Immature natural killer cell (primary cell): ENCODE measurements around the gene COX14. TPM values are rescaled to one million over a fixed set of nuclear protein-coding genes. Genes with fewer than 3 reads are reported as not detected.
A peak's percentile ranks its signal among the peaks of the same experiment; 100 is the strongest.
"Not testable (repeated sequence)": the region's sequence is repeated elsewhere in the genome, so short reads cannot be mapped to it uniquely, and the experiment has no call there.

Experiments used
- DNase-seq, 3 donors: peaks; one replicate each; pipeline ENCODE4 v3.0.0; 2022; ENCODE audit warnings: mixed read lengths in 1 of 3
- H3K27ac Mint-ChIP-seq, 6 donors: one replicate each; pipeline ENCODE4 v1.8.0; 2020; ENCODE audit warnings: mixed read lengths in 6 of 6, mild to moderate bottlenecking in 5 of 6, inconsistent platforms in 4 of 6, moderate library complexity in 3 of 6
- H3K27me3 Mint-ChIP-seq, 3 donors: one replicate each; pipeline ENCODE4 v1.8.0; 2020 to 2021; ENCODE audit warnings: low read depth in 3 of 3, mild to moderate bottlenecking in 3 of 3, mixed read lengths in 3 of 3, moderate library complexity in 3 of 3, inconsistent platforms in 1 of 3
- H3K36me3 Mint-ChIP-seq, 3 donors: one replicate each; pipeline ENCODE4 v1.8.0; 2020; ENCODE audit warnings: mixed read lengths in 3 of 3, inconsistent platforms in 2 of 3, mild to moderate bottlenecking in 2 of 3
- H3K4me1 Mint-ChIP-seq, 2 donors: one replicate each; pipeline ENCODE4 v1.8.0; 2020; ENCODE audit warnings: inconsistent platforms in 2 of 2, mild to moderate bottlenecking in 2 of 2, mixed read lengths in 2 of 2, moderate library complexity in 1 of 2
- H3K4me3 Mint-ChIP-seq, 5 donors: one replicate each; pipeline ENCODE4 v1.8.0; 2020; ENCODE audit warnings: mild to moderate bottlenecking in 5 of 5, mixed read lengths in 5 of 5, inconsistent platforms in 3 of 5, moderate library complexity in 3 of 5
- H3K9me3 Mint-ChIP-seq, 6 donors: one replicate each; pipeline ENCODE4 v1.8.0; 2020; ENCODE audit warnings: mild to moderate bottlenecking in 6 of 6, mixed read lengths in 6 of 6, inconsistent platforms in 4 of 6, moderate library complexity in 3 of 6
- polyA plus RNA-seq, 3 donors: library from polyadenylated mRNA; unstranded; fragments of 300-500 nt; fragmentation: Illumina TruSeq; gene quantifications; one replicate each; pipeline ENCODE4 v1.2.3, GENCODE V29; 2021

COX14 gene
- polyA plus RNA-seq, 3 donors from 2014 or later = 191 to 270 (median 256) TPM

DNA sequence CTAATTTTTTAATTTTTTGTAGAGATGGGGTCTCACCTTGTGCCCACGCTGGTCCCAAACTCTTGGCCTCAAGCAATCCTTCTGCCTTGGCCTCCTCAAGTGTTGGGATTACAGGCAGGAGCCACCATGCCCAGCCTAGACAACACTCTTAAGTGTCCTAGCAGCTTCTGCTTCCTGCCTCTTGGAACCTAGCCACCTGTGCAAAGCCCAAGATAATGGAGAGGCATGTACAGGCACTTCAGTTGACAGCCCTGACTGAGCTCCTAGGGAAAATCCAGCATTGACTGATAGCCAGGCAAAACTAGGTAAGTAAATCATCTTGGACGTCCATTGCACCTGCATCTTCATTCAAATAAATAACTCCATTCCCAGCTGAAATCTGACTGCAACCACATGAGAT, 15.5 kb downstream of the COX14 start:
- peaks cover 7 to 32% (median 8%) of the 10 kb centered on the region in 3 donors for H3K36me3 Mint-ChIP-seq

GRCh38 chr12:50129290-50129689, 17.3 kb downstream of the COX14 start:
- H3K36me3 Mint-ChIP-seq = peaks cover 6 to 30% (median 7%) of the 10 kb centered on the region in 3 donors
- H3K9me3 Mint-ChIP-seq = no peaks in the 10 kb centered on the region
- no peak overlapping the region for H3K27ac Mint-ChIP-seq
- H3K4me3 Mint-ChIP-seq = no peak overlapping the region
- H3K4me1 Mint-ChIP-seq = peaks cover 17 to 33% of the 10 kb centered on the region in 2 donors
- no peak for DNase-seq
- H3K27me3 Mint-ChIP-seq = peaks cover 0 to 4% (median 1%) of the 10 kb centered on the region in 3 donors

More for the DNA sequence above, 15.5 kb downstream of the COX14 start:
- no peak for DNase-seq
- Mint-ChIP-seq H3K4me1 (peaks cover 15 to 36% of the 10 kb centered on the region in 2 donors), H3K27ac (peak overlapping the region in 2 of 6 donors; percentile 9 to 57), H3K4me3 (no peak overlapping the region), H3K27me3 (peaks cover 0 to 2% (median 0%) of the 10 kb centered on the region in 3 donors), H3K9me3 (no peaks in the 10 kb centered on the region)

- no peak overlapping the region for H3K4me3 Mint-ChIP-seq
- DNase-seq = peak; percentile 26 to 50 (median 33)
- peaks cover 6 to 14% of the 10 kb centered on the region in 2 donors for H3K4me1 Mint-ChIP-seq
- H3K9me3 Mint-ChIP-seq = no peaks in the 10 kb centered on the region
- peaks cover 10 to 36% (median 12%) of the 10 kb centered on the region in 3 donors for H3K36me3 Mint-ChIP-seq
- peak overlapping the region; percentile 6 to 86 (median 76) for H3K27ac Mint-ChIP-seq
- H3K27me3 Mint-ChIP-seq = peaks cover 0 to 3% (median 1%) of the 10 kb centered on the region in 3 donors
Measured at GRCh38 chr12:50132505-50133135, 20.6 kb downstream of the COX14 start.

DNA sequence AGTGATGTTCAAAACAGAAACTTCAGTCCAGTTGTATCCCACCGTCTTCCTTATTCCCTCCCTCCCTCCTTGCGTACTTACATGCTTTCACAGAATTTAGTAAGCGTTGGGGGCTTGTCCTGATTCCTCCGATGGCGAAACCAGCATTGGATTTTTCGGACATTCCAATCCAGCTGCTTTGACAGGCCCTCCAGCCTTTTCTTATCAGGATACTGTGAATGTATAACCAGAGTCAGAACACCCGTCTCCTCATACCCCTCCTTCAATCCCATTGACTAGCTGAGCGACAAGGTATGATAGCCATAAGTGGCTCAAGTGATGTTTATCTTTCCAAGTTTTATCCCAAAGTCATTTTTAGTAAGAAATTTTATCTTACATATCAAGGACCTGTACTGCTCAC, 31.0 kb downstream of the COX14 start:
- Mint-ChIP-seq H3K4me3 (no peak overlapping the region), H3K9me3 (no peaks in the 10 kb centered on the region), H3K4me1 (peaks cover 0 to 15% of the 10 kb centered on the region in 2 donors), H3K27ac (no peak overlapping the region), H3K36me3 (peaks cover 3 to 18% (median 3%) of the 10 kb centered on the region in 3 donors), H3K27me3 (no peaks in the 10 kb centered on the region)
- no peak for DNase-seq

DNA sequence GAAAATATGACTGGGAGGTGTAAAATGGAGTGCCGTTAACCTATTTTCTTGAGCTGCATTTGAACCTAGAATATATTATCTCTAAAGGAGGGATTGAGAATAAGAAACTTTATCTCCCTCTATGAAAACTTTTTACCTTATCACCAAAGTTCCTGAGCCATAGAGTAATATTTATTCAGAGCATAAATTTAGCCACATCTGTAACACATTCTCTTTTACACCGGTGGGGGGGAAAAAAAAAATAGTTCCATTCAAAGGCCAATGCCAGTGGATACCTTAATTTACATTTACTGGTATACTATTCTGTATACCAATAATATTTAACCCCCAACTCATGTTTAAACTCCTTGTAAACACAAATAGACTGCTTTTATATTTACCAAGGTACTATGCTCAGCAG, 33.4 kb downstream of the COX14 start:
- peaks cover 0 to 24% of the 10 kb centered on the region in 2 donors for H3K4me1 Mint-ChIP-seq
- no peaks in the 10 kb centered on the region for H3K9me3 Mint-ChIP-seq
- DNase-seq = no peak
- no peak overlapping the region for H3K4me3 Mint-ChIP-seq
- H3K36me3 Mint-ChIP-seq = peaks cover 3 to 12% (median 3%) of the 10 kb centered on the region in 3 donors
- H3K27ac Mint-ChIP-seq = no peak overlapping the region
- H3K27me3 Mint-ChIP-seq = no peaks in the 10 kb centered on the region

GRCh38 chr12:50147281-50147680, 35.2 kb downstream of the COX14 start:
- DNase-seq = no peak
- no peak overlapping the region for H3K4me3 Mint-ChIP-seq
- peaks cover 0 to 4% (median 0%) of the 10 kb centered on the region in 3 donors for H3K36me3 Mint-ChIP-seq
- no peaks in the 10 kb centered on the region for H3K27me3 Mint-ChIP-seq
- peaks cover 0 to 36% of the 10 kb centered on the region in 2 donors for H3K4me1 Mint-ChIP-seq
- no peaks in the 10 kb centered on the region for H3K9me3 Mint-ChIP-seq
- no peak overlapping the region for H3K27ac Mint-ChIP-seq

GRCh38 chr12:50148011-50148410, 36.0 kb downstream of the COX14 start:
- not testable (repeated sequence) for H3K9me3 Mint-ChIP-seq, H3K36me3 Mint-ChIP-seq, DNase-seq, H3K27me3 Mint-ChIP-seq, H3K4me3 Mint-ChIP-seq
- Mint-ChIP-seq H3K27ac (peak overlapping the region in 1 of 6 donors; percentile 3), H3K4me1 (peaks cover 0 to 36% of the 10 kb centered on the region in 2 donors)

DNA sequence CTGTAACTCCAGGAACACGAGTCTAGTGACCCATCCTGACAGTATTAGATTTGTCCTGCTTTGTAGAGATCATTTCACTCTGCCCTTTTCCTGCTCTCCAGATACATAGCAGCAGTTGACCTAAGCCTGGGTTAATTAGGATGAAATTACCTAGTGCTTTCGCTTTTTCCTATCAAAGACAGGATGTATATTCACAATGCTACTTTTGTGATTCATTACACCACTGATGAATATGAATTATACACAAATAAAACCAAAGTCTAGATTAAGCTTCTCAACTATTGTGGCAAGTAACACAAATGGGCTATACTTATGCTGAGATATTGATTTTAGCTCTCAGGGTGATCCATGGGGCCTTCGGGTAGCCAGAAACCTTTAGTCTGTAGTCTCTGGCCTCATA, 37.3 kb downstream of the COX14 start:
- DNase-seq = no peak
- Mint-ChIP-seq H3K27ac (peak overlapping the region in 2 of 6 donors; percentile 30 to 60), H3K27me3 (no peaks in the 10 kb centered on the region), H3K36me3 (peaks cover 0 to 2% (median 0%) of the 10 kb centered on the region in 3 donors), H3K4me1 (peaks cover 0 to 36% of the 10 kb centered on the region in 2 donors), H3K4me3 (no peak overlapping the region), H3K9me3 (no peaks in the 10 kb centered on the region)

DNA sequence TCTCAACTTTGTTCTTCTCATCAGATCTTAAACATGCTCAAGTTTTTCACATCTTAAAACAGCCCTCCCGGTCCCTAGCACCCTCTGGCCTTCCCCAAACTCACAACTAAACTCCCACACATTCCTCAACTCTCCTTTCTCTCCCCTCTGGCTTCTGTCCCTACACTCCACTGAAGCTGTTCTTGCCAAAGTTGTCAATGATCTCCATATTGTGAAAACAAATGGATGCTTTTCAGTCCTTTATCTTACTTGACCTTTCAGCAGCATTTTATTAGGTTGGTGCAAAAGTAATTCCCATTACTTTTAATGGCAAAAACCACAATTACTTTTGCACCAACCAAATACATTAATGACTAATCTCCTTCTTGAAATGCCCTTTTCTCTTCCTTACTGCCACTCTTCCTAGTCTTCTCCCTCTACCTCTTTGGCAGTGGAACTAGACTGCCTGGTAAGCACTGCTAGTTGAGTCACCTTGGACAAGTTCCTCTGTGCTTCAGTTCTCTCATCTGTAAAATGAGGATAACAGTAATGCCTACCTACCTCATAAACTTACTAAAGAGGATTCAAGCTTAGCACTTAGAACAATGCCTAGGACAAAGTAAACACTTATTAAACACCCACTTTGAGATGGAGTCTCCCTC, 39.1 kb downstream of the COX14 start:
- no peak overlapping the region for H3K4me3 Mint-ChIP-seq
- H3K9me3 Mint-ChIP-seq = no peaks in the 10 kb centered on the region
- H3K27me3 Mint-ChIP-seq = no peaks in the 10 kb centered on the region

DNA sequence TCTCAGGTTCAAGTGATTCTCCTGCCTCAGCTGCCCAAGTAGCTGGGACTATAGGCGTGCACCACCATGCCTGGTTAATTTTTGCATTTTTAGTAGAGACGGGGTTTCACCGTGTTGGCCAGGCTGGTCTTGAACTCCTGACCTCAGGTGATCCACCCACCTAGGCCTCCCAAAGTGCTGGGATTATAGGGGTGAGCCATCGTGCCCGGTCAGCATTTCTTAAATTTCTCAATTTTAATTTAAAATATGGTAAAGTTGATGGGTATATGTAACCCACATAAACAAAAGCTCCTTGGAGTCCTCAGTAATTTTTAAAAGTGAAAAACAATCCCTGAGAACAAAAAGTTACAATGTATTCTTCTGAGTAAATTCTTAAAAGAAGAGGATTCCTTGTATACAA, 42.9 kb downstream of the COX14 start:
- H3K27ac Mint-ChIP-seq, H3K27me3 Mint-ChIP-seq, H3K4me3 Mint-ChIP-seq, DNase-seq, H3K9me3 Mint-ChIP-seq, H3K36me3 Mint-ChIP-seq: not testable (repeated sequence)
- H3K4me1 Mint-ChIP-seq = peaks cover 11 to 34% of the 10 kb centered on the region in 2 donors

More for the DNA sequence above, 39.1 kb downstream of the COX14 start:
- Mint-ChIP-seq H3K27ac (peak overlapping the region in 2 of 6 donors; percentile 23 to 68), H3K4me1 (peaks cover 0 to 25% of the 10 kb centered on the region in 2 donors), H3K36me3 (no peaks in the 10 kb centered on the region)
- no peak for DNase-seq

- Mint-ChIP-seq H3K9me3 (no peaks in the 10 kb centered on the region), H3K4me1 (peaks cover 17 to 30% of the 10 kb centered on the region in 2 donors), H3K27ac (peak overlapping the region in 1 of 6 donors; percentile 20)
Measured at GRCh38 chr12:50156641-50157040, 44.6 kb downstream of the COX14 start.

DNA sequence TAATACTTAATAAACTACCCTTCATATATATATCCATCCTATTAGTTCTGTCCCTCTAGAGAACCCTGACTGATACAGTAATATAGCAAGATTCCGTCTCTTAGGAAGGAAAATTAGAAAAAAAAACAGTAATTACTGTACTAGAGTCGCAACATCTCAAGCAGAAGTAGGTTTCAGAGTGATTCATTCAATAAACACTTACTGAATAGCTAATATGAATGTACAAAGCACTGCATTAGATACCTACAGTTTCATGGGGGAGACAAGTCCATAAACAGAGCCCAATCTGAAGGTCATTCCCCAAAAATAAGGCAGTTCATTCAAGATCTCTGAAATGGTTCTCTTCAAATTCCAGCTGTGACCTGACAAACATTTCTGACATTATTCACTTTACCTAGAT, 45.2 kb downstream of the COX14 start:
- DNase-seq = no peak
- no peaks in the 10 kb centered on the region for H3K27me3 Mint-ChIP-seq
- no peaks in the 10 kb centered on the region for H3K36me3 Mint-ChIP-seq
- peaks cover 17 to 30% of the 10 kb centered on the region in 2 donors for H3K4me1 Mint-ChIP-seq
- H3K27ac Mint-ChIP-seq = peak overlapping the region in 3 of 6 donors; percentile 13 to 56 (median 29)
- no peak overlapping the region for H3K4me3 Mint-ChIP-seq
- no peaks in the 10 kb centered on the region for H3K9me3 Mint-ChIP-seq

More at GRCh38 chr12:50156641-50157040, 44.6 kb downstream of the COX14 start:
- Mint-ChIP-seq H3K4me3 (no peak overlapping the region), H3K27me3 (no peaks in the 10 kb centered on the region), H3K36me3 (no peaks in the 10 kb centered on the region)
- no peak for DNase-seq

GRCh38 chr12:50160643-50161042, 48.6 kb downstream of the COX14 start:
- DNase-seq = no peak
- Mint-ChIP-seq H3K36me3 (no peaks in the 10 kb centered on the region), H3K27ac (peak overlapping the region in 4 of 6 donors; percentile 7 to 46 (median 26)), H3K4me1 (peaks cover 24 to 45% of the 10 kb centered on the region in 2 donors), H3K27me3 (no peaks in the 10 kb centered on the region), H3K9me3 (no peaks in the 10 kb centered on the region), H3K4me3 (no peak overlapping the region)

DNA sequence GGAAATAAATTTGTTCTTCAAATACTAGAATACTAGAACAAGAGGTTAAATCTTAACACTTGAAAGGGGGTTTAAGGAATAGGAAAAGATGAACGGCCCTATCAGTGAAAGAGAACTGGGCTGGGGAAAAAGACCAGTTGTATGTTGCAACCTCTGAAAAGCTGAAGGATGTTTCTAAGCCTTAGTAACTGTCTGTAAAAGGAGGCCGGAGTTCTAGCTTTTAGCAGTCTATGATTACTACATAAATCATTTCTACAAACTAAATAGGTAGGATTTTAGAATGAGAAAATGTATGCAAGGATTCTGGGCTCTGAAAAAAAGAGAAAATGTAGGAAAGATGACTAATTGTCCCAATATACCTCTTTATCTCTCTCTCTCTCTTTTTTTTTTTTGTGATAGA, 50.2 kb downstream of the COX14 start:
- Mint-ChIP-seq H3K36me3 (no peaks in the 10 kb centered on the region), H3K4me1 (peaks cover 34 to 50% of the 10 kb centered on the region in 2 donors), H3K4me3 (no peak overlapping the region), H3K9me3 (no peaks in the 10 kb centered on the region), H3K27me3 (peaks cover 0 to 2% (median 0%) of the 10 kb centered on the region in 3 donors), H3K27ac (no peak overlapping the region)
- no peak for DNase-seq
